ENCODE data around the gene PAX9. TPM values are rescaled to one million over a fixed set of nuclear protein-coding genes. Genes with fewer than 3 reads are reported as not detected.

PAX9 gene
- total RNA-seq = not detected in 2 replicates
- polyA plus RNA-seq = 0.03 TPM in 1 of 2 replicates, not detected in the other
- polyA plus RNA-seq (2012) = 0.03 TPM in 1 of 2 replicates, not detected in the other
- polyA minus RNA-seq (ENCODE audit: low replicate concordance) = not detected in 2 replicates

- peaks cover 91% of the 10 kb centered on the region for H3K27me3 ChIP-seq (ENCODE audit: control insufficient read depth, insufficient read depth, low read length)
- peak within 1 kb of the TSS in 3 of 4 experiments; percentile 21 to 50 (median 36) for H3K4me3 ChIP-seq (replicated peaks in 1 of 4; ENCODE audit: control extremely low read depth in 1 of 4, insufficient read depth in 1 of 4, low read depth in 3 of 4, low read length in 4 of 4)
- H2AFZ ChIP-seq (ENCODE audit: low read length) = no peak within 1 kb of the TSS
- no peaks in the 10 kb centered on the region for H3K4me1 ChIP-seq (ENCODE audit: control insufficient read depth, extremely low read depth, insufficient read depth, low read length)
- no peaks in the 10 kb centered on the region for H3K79me2 ChIP-seq (ENCODE audit: control insufficient read depth, insufficient read depth, low read length)
- H3K4me2 ChIP-seq (ENCODE audit: extremely low read depth, insufficient read depth, low read length) = peak within 1 kb of the TSS; percentile 59
- no peaks in the 10 kb centered on the region for H3K9me3 ChIP-seq (ENCODE audit: control insufficient read depth, insufficient read depth, low read depth, low read length)
- no peak within 1 kb of the TSS for H3K9ac ChIP-seq (ENCODE audit: insufficient read depth, low read length)
- DNase-seq (ENCODE audit: low read depth in 2 of 2) = peak; percentile 42 to 67
- no peak within 1 kb of the TSS for H3K27ac ChIP-seq (ENCODE audit: insufficient read depth, low read length)
- H3K36me3 ChIP-seq (ENCODE audit: control insufficient read depth, insufficient read depth, low read length) = no peaks in the 10 kb centered on the region
- no peaks in the 10 kb centered on the region for H4K20me1 ChIP-seq (ENCODE audit: control insufficient read depth, extremely low read depth, insufficient read depth, low read length)
- TF ChIP-seq, protein P1, sequence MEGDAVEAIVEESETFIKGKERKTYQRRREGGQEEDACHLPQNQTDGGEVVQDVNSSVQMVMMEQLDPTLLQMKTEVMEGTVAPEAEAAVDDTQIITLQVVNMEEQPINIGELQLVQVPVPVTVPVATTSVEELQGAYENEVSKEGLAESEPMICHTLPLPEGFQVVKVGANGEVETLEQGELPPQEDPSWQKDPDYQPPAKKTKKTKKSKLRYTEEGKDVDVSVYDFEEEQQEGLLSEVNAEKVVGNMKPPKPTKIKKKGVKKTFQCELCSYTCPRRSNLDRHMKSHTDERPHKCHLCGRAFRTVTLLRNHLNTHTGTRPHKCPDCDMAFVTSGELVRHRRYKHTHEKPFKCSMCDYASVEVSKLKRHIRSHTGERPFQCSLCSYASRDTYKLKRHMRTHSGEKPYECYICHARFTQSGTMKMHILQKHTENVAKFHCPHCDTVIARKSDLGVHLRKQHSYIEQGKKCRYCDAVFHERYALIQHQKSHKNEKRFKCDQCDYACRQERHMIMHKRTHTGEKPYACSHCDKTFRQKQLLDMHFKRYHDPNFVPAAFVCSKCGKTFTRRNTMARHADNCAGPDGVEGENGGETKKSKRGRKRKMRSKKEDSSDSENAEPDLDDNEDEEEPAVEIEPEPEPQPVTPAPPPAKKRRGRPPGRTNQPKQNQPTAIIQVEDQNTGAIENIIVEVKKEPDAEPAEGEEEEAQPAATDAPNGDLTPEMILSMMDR (conservative IDR thresholded peaks at IDR 0.05 in 1 of 2, IDR thresholded peaks at IDR 0.05 in 1 of 2; ENCODE audit: low read depth in 1 of 2, low read length in 2 of 2) = no peak
- no peak for TF ChIP-seq EZH2 (IDR thresholded peaks at IDR 0.05; ENCODE audit: low read length, missing control alignments)
These were observed at the start of gene PAX9 for GRCh38 chr14:36661506-36662257. Gene PAX9, plus strand, starts transcription at chr14:36661860. Its CDS starts 230 bp downstream, at chr14:36662090.

GRCh38 chr14:36617824-36618223, 43.8 kb upstream of the PAX9 start:
- no peak for DNase-seq (ENCODE audit: low read depth in 2 of 2)
- H4K20me1 ChIP-seq (ENCODE audit: control insufficient read depth, extremely low read depth, insufficient read depth, low read length) = no peaks in the 10 kb centered on the region
- H2AFZ ChIP-seq (ENCODE audit: low read length) = no peak overlapping the region
- H3K27me3 ChIP-seq (ENCODE audit: control insufficient read depth, insufficient read depth, low read length) = no peaks in the 10 kb centered on the region
- H3K79me2 ChIP-seq (ENCODE audit: control insufficient read depth, insufficient read depth, low read length) = no peaks in the 10 kb centered on the region
- H3K4me3 ChIP-seq (replicated peaks in 1 of 4; ENCODE audit: control extremely low read depth in 1 of 4, insufficient read depth in 1 of 4, low read depth in 3 of 4, low read length in 4 of 4) = no peak overlapping the region
- H3K9me3 ChIP-seq (ENCODE audit: control insufficient read depth, insufficient read depth, low read depth, low read length) = no peaks in the 10 kb centered on the region
- no peak overlapping the region for H3K9ac ChIP-seq (ENCODE audit: insufficient read depth, low read length)
- H3K4me2 ChIP-seq (ENCODE audit: extremely low read depth, insufficient read depth, low read length) = no peak overlapping the region
- H3K36me3 ChIP-seq (ENCODE audit: control insufficient read depth, insufficient read depth, low read length) = no peaks in the 10 kb centered on the region
- no peak overlapping the region for H3K27ac ChIP-seq (ENCODE audit: insufficient read depth, low read length)
- TF ChIP-seq, protein P1 (conservative IDR thresholded peaks at IDR 0.05 in 1 of 2, IDR thresholded peaks at IDR 0.05 in 1 of 2; ENCODE audit: low read depth in 1 of 2, low read length in 2 of 2) = no peak
- no peak for TF ChIP-seq EZH2 (IDR thresholded peaks at IDR 0.05; ENCODE audit: low read length, missing control alignments)
- H3K4me1 ChIP-seq (ENCODE audit: control insufficient read depth, extremely low read depth, insufficient read depth, low read length) = no peaks in the 10 kb centered on the region

- Histone ChIP-seq H4K20me1 (ENCODE audit: control insufficient read depth, extremely low read depth, insufficient read depth, low read length) (no peaks in the 10 kb centered on the region), H3K4me2 (ENCODE audit: extremely low read depth, insufficient read depth, low read length) (no peak overlapping the region), H3K36me3 (ENCODE audit: control insufficient read depth, insufficient read depth, low read length) (no peaks in the 10 kb centered on the region), H3K79me2 (ENCODE audit: control insufficient read depth, insufficient read depth, low read length) (no peaks in the 10 kb centered on the region), H3K4me3 (replicated peaks in 1 of 4; ENCODE audit: control extremely low read depth in 1 of 4, insufficient read depth in 1 of 4, low read depth in 3 of 4, low read length in 4 of 4) (no peak overlapping the region), H2AFZ (ENCODE audit: low read length) (no peak overlapping the region), H3K27me3 (ENCODE audit: control insufficient read depth, insufficient read depth, low read length) (no peaks in the 10 kb centered on the region), H3K27ac (ENCODE audit: insufficient read depth, low read length) (no peak overlapping the region), H3K9ac (ENCODE audit: insufficient read depth, low read length) (no peak overlapping the region), H3K9me3 (ENCODE audit: control insufficient read depth, insufficient read depth, low read depth, low read length) (no peaks in the 10 kb centered on the region), H3K4me1 (ENCODE audit: control insufficient read depth, extremely low read depth, insufficient read depth, low read length) (no peaks in the 10 kb centered on the region)
- DNase-seq (ENCODE audit: low read depth in 2 of 2) = no peak
- TF ChIP-seq EZH2 (IDR thresholded peaks at IDR 0.05; ENCODE audit: low read length, missing control alignments) = no peak
- TF ChIP-seq, protein P1 (conservative IDR thresholded peaks at IDR 0.05 in 1 of 2, IDR thresholded peaks at IDR 0.05 in 1 of 2; ENCODE audit: low read depth in 1 of 2, low read length in 2 of 2) = no peak
These were observed 43.0 kb upstream of the PAX9 start for GRCh38 chr14:36618641-36619040.
